Stimulated activated CD8-positive, alpha-beta memory T cell treated with anti-CD3 and anti-CD28 coated beads, Interleukin-15, amount 100 ng/mL, for 1 hour (primary cell): ENCODE results near the gene TMX4.

Experiments used
- DNase-seq: peaks from one replicate; pipeline ENCODE4 v3.0.0-alpha.2; 2020; ENCODE audit warnings: low read depth

Gene TMX4

GRCh38 chr20:8018958-8019245, 659 bp downstream of the TMX4 start:
- peak; percentile 32 for DNase-seq

- no peak for DNase-seq
Observed at GRCh38 chr20:8012724-8013123, 6.8 kb downstream of the TMX4 start.

- DNase-seq, result no peak
Observed at GRCh38 chr20:8008733-8009132, 10.8 kb downstream of the TMX4 start.

GRCh38 chr20:8007490-8007889, 12.1 kb downstream of the TMX4 start:
- DNase-seq, result no peak

GRCh38 chr20:8005575-8006366, 13.8 kb downstream of the TMX4 start:
- DNase-seq, result no peak

GRCh38 chr20:8005033-8005432, 14.5 kb downstream of the TMX4 start:
- DNase-seq, result no peak

DNA sequence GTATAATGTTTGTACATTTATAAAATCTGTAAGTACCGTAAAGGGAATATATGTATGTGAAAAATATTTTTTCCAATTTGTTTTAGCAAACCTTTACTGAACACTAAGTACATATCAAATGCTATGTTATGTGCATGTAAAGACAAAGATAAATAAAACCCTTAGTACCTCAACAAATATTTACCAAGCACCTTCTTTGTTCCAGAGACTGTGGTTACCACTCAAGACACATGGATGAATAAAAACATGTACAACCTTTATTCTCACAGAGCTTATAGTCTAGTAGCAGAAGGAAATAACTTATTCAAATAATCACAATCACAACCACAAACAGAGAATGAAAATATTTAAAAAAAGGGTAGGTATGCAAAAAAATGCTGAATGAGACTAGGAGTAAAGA, 17.5 kb downstream of the TMX4 start:
- DNase-seq, result no peak

GRCh38 chr20:8000796-8001195, 18.8 kb downstream of the TMX4 start:
- DNase-seq, result no peak

DNA sequence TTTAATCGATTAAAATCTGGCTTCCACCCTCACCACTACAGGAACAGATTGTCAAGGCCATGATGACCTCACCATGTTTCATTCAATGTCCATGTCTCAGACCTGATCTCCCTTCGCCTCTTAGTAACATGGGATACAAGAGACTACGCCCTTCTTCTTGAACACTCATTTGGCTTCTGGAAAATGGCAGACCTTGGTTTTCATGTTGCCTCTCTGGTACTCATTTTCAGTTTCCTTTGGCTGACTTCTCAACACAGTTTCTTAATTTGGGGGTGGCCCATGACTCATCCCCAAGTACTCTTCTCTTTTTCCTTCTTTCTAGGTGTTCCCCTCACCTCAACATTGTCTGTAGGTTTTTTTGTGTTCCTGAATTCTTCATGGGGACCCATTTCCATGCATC, 22.7 kb downstream of the TMX4 start:
- DNase-seq, result no peak

DNA sequence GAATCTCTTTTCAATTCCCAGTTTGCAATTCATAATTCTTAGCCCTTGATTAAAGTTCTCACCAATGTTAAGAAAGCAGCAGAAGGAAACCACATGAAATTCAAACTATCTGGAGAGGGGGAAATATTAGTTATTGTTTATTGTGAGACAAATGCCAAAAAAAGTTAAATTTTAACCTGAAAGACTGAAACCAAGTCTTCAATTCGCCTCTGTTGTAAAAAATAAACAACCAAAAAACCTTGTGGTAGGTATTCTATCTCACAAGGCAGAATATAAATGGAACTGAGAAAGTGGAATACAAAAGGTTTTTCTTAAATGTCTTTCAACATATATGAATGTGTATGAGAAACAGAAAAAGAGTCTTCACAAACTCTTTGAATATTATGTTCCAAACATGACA, 24.8 kb downstream of the TMX4 start:
- no peak for DNase-seq

- DNase-seq, result no peak
Observed at GRCh38 chr20:7993703-7994102, 25.9 kb downstream of the TMX4 start.

- DNase-seq, result no peak
Observed at GRCh38 chr20:7993238-7993637, 26.3 kb downstream of the TMX4 start.

DNA sequence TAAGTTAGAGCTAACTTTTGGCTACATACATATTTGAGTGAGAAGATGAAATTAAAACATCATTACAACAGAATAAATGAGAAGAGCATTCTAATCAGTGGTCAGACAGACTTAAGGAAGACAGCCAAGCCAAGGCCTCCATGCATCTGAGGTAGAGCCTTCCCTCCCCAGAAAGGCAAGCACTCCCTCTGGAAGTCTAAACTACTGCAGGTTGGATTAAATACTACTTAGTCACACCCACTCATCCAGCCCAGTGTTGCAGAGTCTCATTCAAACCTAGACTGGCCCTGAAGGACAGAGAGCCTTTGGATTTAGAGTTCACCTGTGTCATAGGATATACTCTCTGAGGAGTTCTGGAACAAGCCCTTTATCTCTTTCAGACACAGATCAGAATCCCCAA, 29.2 kb downstream of the TMX4 start:
- DNase-seq, result no peak

- no peak for DNase-seq
Observed at GRCh38 chr20:7989379-7989778, 30.2 kb downstream of the TMX4 start.

DNA sequence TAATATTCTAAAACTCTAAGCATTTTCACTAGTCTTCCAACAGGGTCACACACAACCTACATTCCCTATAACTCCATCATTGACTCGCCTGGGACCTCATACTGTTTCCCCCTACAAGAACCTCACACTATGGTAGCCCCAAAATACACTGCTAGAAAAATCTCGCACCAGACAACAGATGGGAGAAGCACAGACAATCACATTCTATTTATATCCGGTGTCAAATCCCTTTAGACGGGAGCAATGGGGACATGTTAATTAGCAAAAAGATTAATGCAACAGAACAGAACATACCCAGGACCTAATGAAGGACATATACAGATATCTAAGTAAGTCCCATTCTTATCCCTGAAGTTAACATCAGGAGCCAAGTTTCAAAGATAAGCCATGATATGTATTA, 33.6 kb downstream of the TMX4 start:
- no peak for DNase-seq

GRCh38 chr20:7984192-7984591, 35.4 kb downstream of the TMX4 start:
- DNase-seq, result no peak

DNA sequence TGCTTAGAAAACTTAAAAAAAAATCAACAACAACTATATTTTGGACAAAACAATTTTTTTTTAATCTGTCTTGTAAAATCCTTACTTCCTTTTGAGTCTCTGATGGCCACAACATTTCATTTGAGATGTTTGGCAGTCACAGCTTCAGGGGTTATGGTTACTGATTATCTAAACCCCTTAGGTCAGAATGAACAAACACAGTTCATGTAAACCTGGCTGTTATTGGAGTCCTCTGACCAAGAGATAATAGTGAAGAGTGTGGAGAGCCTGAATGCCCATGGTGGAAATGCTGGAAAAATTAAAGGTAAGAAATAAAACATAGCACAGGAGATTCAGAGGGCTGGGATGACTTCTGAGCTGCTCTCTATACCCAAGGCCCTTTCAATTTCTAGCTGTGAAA, 38.2 kb downstream of the TMX4 start:
- DNase-seq, result no peak

DNA sequence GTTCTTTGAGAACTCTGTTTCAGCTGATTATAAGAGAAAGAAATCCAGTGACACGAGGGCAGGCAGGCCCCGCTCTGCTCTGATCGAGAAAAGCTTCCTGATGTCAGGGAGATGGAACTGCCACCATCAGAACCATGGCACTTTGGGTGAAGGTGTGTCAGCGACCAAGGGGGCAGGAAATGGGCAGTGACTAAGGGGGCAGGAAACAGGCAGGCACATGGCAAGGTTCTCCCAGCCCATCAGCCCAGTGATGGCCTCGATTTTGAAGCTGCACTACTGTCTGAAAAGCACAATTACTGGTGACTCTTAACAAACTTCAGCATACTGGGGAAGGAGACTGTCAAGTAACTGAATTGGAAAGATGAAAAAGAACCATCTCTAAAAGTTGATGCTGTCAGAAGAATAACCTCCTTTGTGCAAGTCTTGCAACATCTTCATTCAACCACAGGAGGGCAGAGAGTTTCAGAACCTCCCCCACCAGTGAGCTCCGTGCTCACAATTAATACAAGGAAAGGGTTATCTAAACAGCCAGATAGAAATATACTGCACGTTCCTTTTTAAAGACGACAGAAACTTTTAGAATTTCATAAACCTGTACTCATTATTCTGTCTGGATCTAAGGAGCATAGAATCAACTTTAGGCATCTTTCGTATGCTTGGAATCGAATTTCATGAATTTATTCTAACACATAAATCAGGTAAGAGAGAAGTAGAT, 39.1 kb downstream of the TMX4 start:
- no peak for DNase-seq

DNA sequence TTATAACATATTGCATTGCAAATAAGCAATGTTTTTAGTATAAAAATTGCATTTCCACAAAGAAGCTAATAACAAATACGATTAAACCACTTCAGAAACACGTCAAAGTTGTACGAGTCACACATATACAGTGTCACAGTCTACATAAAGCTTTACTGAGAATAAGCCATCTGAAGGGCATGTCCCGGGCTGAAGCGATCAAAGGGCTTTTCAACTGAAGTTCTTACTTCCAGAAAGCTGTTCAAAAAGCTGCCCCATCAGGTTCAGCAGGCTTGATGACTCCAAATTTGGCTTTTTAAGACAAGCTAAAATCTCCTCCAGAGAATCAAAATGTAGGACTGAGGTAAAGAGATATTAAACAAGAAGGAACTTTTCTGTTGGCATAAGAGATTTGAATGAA, 41.9 kb downstream of the TMX4 start:
- no peak for DNase-seq

DNA sequence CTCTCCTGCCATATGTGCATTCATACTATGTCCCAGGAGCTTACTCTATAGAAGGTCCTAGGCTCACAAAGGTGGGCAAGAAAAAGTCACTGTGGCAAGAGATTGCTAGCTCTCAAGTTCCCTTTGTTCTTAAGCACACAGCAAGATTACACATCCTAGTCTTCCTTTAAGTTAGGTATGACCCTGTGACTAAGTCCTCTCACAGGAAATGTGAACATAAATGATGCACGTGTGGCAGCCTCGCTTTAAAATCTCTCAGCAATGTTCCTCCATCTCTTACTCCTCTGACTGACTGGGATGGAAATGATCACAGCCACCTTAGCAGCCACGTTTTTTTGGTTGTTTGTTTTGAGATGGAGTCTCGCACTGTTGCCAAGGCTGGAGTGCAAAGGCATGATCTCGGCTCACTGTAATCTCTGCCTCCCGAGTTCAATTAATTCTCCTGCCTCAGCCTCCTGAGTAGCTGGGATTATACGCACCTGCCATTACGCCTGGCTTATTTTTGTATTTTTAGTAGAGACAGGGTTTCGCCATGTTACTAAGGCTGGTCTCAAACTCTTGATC, 43.6 kb downstream of the TMX4 start:
- no peak for DNase-seq

DNA sequence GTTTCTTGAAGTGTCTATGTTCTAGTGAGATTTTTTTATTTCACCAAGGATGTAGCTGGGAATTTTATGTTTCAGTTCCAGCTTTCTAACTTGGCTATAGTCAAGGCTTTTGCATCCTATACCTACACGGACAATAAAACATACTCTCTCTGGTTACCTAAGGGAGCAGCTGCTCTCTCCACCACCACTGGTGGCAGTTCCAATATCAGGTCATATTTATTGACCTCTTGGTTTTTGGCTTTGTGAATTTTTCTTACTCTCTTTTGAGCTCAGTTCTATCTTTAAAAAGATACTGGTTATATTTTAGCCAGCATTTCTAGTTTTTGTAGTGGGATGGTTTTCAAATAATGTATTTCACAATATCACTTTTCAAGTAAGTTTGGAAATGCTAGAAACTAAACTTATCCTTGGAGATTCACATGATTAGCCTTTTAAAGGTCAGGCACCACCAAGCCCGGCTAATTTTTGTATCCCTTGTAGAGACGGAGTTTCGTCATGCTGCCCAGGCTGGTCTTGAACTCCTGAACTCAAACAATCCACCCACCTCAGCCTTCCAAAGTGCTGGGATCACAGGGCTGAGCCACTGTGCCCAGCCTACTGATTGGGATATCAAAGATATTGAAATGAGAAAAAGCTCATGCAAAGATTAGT, 44.7 kb downstream of the TMX4 start:
- no peak for DNase-seq

- DNase-seq, result no peak
Observed at GRCh38 chr20:7971536-7972280, 47.9 kb downstream of the TMX4 start.
